Left ventricle myocardium inferior (tissue), 1 donor: ENCODE measurements around the gene POLR2I. TPM values are rescaled to one million over a fixed set of nuclear protein-coding genes. Genes with fewer than 3 reads are reported as not detected.

Experiments used
- DNase-seq: peaks from one replicate; pipeline ENCODE4 v3.0.0-alpha.2; 2020
- H3K27ac ChIP-seq: fragments of 200-600 bp; replicated peaks from 2 replicates; pipeline ENCODE4 v1.8.0; 2021
- H3K27me3 ChIP-seq: fragments of 200-600 bp; 2 replicates; pipeline ENCODE4 v1.8.0; 2021; ENCODE audit warnings: low read depth
- H3K36me3 ChIP-seq: fragments of 200-600 bp; 2 replicates; pipeline ENCODE4 v1.8.0; 2021
- H3K4me1 ChIP-seq: fragments of 200-600 bp; 2 replicates; pipeline ENCODE4 v1.8.0; 2021
- H3K4me3 ChIP-seq: fragments of 200-600 bp; 2 replicates; pipeline ENCODE4 v1.8.0; 2021; ENCODE audit warnings: mild to moderate bottlenecking, moderate library complexity
- H3K9me3 ChIP-seq: fragments of 200-600 bp; replicated peaks from 2 replicates; pipeline ENCODE4 v1.8.0; 2021
- CTCF ChIP-seq: fragments of 200-600 bp; IDR thresholded peaks from 2 replicates; pipeline ENCODE4 v1.8.0; 2021; ENCODE audit warnings: antibody characterized with exemption, mild to moderate bottlenecking, borderline replicate concordance
- intact Hi-C: fragments of 100-400 bp; cut with micrococcal nuclease; formaldehyde crosslinking; loops from one replicate; pipeline ENCODE4 v1.11.0; 2022
- total RNA-seq: library from RNA; stranded (reverse); fragmentation: NEBNext Ultra II Directional; extraction: Animal tissue kit (Norgen Biotek cat#: 25700); gene quantifications from one replicate; pipeline ENCODE4 v1.2.1, GENCODE V29; 2021
- donor health status: DM: no; HTN: yes; CAD: no; lungs with severe emphysema.

Gene POLR2I
- total RNA-seq, 1 donor from 2014 or later: 130 TPM

GRCh38 chr19:36093146-36093662, 21.5 kb downstream of the POLR2I start:
- intact Hi-C loops: no loop called here

GRCh38 chr19:36092566-36092965, 22.1 kb downstream of the POLR2I start:
- H3K9me3 ChIP-seq: no peaks in the 10 kb centered on the region
- H3K27ac ChIP-seq: no peak overlapping the region
- no peak for TF ChIP-seq CTCF
- no peak overlapping the region for H3K4me3 ChIP-seq
- DNase-seq: no peak
- H3K4me1 ChIP-seq: peaks cover 23% of the 10 kb centered on the region
- intact Hi-C loops: no loop called here
- no peaks in the 10 kb centered on the region for H3K36me3 ChIP-seq
- H3K27me3 ChIP-seq: no peaks in the 10 kb centered on the region

More at GRCh38 chr19:36093146-36093662, 21.5 kb downstream of the POLR2I start:
- Histone ChIP-seq H3K9me3 (no peaks in the 10 kb centered on the region), H3K27ac (peak overlapping the region; percentile 73), H3K4me3 (no peak overlapping the region), H3K27me3 (no peaks in the 10 kb centered on the region), H3K36me3 (no peaks in the 10 kb centered on the region), H3K4me1 (peaks cover 25% of the 10 kb centered on the region)
- DNase-seq: no peak
- TF ChIP-seq CTCF: no peak

GRCh38 chr19:36090910-36091695, 23.6 kb downstream of the POLR2I start:
- no peak for TF ChIP-seq CTCF
- Histone ChIP-seq H3K36me3 (no peaks in the 10 kb centered on the region), H3K9me3 (no peaks in the 10 kb centered on the region), H3K4me3 (no peak overlapping the region), H3K27me3 (no peaks in the 10 kb centered on the region), H3K27ac (no peak overlapping the region), H3K4me1 (peaks cover 13% of the 10 kb centered on the region)
- intact Hi-C loops: no loop called here
- no peak for DNase-seq

- H3K27ac ChIP-seq: no peak overlapping the region
- no peak for TF ChIP-seq CTCF
- H3K4me1 ChIP-seq: peaks cover 13% of the 10 kb centered on the region
- H3K9me3 ChIP-seq: no peaks in the 10 kb centered on the region
- no peak overlapping the region for H3K4me3 ChIP-seq
- no peak for DNase-seq
- intact Hi-C loops: no loop called here
- H3K27me3 ChIP-seq: no peaks in the 10 kb centered on the region
- H3K36me3 ChIP-seq: no peaks in the 10 kb centered on the region
Observed at GRCh38 chr19:36089847-36090246, 24.8 kb downstream of the POLR2I start.

- DNase-seq: no peak
- Histone ChIP-seq H3K9me3 (no peaks in the 10 kb centered on the region), H3K36me3 (no peaks in the 10 kb centered on the region), H3K4me1 (peaks cover 4% of the 10 kb centered on the region), H3K27me3 (no peaks in the 10 kb centered on the region), H3K4me3 (no peak overlapping the region), H3K27ac (no peak overlapping the region)
- no peak for TF ChIP-seq CTCF
- intact Hi-C loops: no loop called here
Observed at GRCh38 chr19:36086326-36086725, 28.3 kb downstream of the POLR2I start.
